Activated CD4-positive, CD25-positive, alpha-beta regulatory T cell treated with anti-CD3 and anti-CD28 coated beads, Interleukin-2, amount 50 U/mL, for 16 hours (primary cell): ENCODE results near the gene PLEKHA7.

ENCODE experiments used
- DNase-seq: peaks from one replicate; pipeline ENCODE4 v3.0.0-alpha.2; 2020; ENCODE audit warnings: low read depth, low spot score

The PLEKHA7 gene

GRCh38 chr11:16812274-16812673 lies 201.9 kb downstream of the PLEKHA7 start:
- no peak for DNase-seq

DNA sequence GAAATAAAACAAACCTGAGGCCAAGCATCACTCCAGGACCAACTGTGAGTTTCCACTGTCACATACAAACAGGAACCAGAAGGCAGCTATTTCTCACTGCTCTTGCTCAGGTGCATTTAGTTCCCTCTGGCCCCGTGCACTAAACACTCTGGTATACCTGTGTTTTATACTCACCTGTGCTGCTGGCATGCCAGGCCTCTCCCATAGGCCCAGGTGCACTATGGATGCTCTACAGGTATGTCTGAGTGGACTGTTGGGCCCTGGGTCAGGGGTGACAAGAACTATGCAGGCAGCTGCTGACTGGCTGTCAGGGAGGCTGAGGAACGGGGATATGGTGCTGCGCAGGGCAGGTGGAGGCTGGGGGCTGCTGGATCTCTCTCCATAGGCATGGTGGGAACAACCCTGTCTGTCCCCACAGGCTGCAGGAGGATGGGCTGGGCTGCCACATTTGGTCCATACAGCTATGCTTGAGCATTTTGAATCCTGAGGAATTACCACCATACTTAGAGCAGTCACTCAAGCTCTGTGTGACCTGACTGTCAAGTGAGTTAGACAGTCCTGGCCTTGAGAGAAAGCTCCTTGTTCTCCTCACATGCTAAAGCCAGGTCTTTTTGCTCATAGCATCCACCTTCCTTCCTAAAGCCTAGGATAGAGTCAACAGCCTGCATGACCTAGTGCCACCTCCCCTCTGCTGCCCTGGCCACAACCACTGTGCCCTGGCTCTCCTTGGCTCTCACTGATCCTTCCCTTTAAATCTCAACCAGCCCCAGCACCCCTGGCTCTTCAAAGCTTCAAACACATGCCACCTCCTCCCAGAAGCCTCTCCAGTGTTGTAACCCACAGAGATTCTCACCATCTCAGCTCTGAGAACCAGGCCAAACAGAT lies 202.8 kb downstream of the PLEKHA7 start:
- DNase-seq, result no peak

DNA sequence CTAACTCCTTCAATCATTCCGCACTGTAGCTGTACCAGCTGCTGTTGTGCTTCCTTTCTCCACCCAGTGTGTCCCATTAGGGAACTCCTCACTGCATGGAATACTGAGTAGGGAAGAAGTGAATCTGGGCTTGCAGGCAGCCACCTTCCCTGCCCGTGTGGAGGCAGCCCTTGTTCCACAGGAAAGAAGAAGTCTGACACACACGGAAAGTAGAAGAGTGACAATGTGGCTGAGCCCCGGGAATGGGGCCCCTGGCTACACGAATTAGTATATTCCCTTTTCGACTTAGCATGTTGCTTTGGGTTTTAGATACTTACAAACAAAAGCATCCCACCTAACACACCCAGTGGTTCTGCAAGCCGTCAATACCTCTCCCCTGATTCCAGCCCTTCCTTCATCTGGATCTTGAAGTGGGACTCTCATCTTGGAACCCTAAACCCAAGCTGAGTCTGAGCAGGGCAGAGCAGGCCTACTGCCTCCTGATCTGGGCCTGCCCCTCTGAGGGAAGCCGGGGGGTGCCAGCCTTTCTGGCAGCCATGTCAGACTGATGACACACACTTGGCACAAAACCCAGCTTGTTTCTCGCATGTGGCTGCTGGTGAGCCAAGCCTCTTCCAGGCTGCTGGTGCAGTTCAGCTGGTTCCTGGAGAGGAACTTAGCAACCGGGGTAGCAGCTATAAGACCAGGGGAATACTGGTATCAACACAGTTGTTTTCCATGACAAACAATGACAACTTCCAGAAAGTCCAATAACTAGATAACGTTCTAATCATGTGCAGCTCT lies 204.1 kb downstream of the PLEKHA7 start:
- DNase-seq, result no peak

DNA sequence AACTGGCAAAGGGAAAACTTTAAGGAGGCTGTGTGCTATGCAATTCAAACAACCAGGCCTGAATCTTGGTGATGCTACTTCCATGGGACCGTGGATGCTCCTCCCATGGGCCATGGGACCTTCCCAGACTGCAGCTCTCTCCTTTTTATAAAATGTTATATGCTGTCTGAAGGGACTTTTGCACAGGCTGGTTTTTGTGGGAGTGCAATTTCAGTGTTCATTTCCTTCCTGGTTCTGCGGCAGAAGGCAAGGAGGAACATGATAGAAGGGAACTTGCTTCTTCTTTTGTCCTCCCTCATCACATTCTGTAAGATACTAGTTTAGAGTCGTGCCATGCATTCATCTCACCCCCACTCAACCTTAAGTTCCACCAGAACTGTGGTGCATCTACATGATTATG lies 206.9 kb downstream of the PLEKHA7 start:
- DNase-seq, result no peak

- no peak for DNase-seq
Observed at GRCh38 chr11:16806791-16807190, 207.4 kb downstream of the PLEKHA7 start.

DNA sequence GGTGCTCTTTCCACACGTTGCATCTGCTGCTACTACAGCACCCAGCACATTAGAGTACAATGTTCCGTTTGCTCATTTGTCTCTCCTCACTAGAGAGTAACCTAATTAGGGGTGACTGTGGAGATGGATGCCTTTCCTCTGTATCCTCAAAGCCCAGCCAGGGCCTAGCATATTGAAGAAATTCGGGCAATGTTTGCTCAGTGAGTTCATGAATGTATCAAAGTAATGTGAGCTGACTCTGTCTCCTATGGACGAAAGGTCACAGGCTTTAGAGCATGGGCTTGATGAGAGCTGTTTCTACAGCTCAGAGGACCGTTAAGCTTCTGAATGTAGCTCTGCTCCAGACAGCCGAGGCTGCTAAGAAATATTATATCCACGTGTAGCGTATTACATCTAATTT lies 208.3 kb downstream of the PLEKHA7 start:
- DNase-seq, result no peak

- DNase-seq, result no peak
Observed at GRCh38 chr11:16804104-16804947, 209.9 kb downstream of the PLEKHA7 start.

- DNase-seq, result no peak
Observed at GRCh38 chr11:16801288-16801980, 212.8 kb downstream of the PLEKHA7 start.

- no peak for DNase-seq
Observed at GRCh38 chr11:16800382-16800781, 213.8 kb downstream of the PLEKHA7 start.

DNA sequence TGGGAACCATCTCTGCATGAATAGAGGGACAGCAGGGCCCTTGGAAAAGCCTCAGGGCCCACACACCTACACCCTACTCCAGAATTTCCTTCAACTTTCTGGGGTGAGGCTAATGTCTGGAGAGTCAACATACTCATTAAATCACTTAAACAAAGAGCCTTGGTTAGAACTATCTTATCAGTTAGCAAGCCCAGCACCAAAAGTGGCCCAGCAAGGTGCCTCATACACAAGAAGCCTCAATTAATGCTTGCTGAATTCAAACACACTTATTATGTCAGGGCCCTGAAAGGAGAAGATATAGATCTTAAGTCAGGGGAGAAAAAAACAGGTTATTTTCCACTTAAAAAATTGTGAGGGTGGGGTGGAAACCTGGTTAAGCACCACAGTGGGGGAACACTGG lies 214.3 kb downstream of the PLEKHA7 start:
- no peak for DNase-seq

DNA sequence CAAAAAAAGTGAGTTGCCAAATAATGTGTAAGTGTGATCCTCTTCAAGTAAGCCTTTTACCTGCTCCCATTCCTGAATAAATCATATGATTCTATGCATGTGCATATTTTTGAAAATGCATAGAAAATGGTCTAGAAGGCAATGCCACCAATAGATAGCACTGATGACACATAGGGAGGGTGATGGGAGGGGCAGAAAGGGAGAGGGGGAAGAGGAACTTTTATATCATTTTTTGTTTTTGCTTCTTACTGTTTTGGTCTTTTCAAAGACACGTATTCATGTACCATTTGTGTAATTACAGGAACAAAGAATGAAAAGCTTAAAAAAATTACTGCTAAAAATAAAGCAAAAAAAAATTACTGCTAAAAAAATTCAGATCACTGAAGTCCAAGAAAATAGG lies 215.0 kb downstream of the PLEKHA7 start:
- no peak for DNase-seq

DNA sequence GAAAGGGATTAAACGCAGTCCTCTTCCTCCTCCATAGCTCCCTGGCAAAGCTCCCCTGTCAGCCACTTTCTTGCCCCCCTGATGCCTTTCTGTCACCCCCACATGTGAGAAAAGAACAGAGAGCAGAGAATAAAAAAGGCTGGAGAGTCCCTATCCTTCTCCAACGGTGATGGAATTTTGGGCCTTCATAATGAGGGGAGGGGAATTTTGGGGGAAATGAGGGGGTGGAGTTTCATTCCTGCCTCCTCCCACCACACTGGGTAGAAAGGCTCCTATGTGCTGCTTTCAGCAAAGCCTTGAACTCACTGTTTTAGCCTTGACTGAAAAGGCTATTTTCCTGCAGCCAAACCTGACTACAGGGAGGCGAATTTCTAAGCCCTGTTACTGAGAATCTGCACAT lies 216.4 kb downstream of the PLEKHA7 start:
- DNase-seq, result no peak

DNA sequence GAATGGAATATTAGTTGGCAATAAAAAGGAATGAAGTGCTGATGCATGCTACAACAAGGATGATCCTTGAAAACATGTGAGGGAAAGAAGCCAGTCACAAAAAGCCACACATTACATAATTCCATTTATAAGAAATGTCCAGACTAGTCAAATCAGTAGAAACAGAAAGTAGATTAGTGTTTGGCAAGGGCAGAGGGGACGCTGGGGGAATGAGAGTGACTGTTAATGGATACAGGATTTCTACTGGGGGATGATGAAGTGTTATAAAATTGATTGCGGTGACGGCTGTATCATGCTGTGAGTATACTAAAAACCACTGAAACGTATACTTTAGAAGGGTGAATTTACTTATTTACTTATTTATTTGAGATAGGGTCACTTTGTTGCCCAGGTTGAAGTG lies 217.9 kb downstream of the PLEKHA7 start:
- no peak for DNase-seq

DNA sequence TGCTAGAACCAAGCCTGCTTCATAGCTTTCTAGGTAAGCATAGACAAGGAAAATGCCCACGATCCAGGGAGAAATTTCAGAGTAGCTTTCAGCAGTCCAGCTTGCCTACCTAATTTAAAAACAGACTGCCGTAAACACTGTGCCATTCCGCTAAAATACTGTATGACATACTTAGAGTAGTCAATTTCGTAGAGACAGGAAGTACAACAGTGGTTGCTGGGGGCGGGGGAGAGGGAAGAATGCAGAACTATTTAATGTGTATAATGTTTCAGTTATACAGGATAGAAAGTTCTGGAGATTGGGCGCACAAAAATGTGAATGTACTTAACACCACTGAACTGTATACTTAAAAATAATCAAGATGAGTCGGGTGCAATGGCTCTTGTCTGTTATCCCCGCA lies 219.1 kb downstream of the PLEKHA7 start:
- DNase-seq, result no peak

DNA sequence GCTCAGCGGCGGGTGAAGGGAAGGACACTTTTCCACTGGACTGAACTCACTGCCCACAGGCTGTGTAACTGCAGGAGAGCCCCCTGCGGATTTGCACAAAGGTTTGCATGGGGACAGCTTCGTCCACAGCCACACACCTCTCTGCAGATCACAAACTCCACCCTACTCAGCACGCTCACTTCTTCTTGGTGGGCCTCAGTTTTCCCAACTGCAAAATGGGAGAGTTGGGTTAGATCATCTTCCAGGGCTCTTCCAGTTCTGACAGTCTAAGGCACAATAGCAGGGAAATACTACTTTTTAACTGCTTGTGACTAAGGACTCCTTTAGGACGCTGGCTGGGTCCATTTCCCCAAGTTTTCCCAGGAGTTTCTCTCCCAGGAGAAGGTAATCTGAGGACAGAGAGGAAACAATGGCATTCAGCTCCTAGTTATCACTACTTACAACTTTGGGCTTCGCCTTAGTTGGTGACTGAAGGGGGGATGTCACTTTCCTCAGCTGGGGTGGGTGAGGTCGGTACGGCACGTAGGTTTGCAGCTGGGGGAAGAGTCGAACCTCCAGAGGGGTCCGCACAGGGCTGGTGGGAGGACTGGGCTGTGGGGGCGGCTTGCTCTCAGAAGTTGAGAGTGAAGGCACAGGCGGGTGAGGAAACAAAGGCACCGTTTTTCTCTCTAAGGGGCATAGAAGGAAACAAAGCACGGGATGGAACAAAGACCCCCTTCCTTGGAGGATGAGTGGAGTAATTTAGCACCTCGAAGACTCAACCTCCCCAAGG lies 220.0 kb downstream of the PLEKHA7 start:
- DNase-seq, result no peak

DNA sequence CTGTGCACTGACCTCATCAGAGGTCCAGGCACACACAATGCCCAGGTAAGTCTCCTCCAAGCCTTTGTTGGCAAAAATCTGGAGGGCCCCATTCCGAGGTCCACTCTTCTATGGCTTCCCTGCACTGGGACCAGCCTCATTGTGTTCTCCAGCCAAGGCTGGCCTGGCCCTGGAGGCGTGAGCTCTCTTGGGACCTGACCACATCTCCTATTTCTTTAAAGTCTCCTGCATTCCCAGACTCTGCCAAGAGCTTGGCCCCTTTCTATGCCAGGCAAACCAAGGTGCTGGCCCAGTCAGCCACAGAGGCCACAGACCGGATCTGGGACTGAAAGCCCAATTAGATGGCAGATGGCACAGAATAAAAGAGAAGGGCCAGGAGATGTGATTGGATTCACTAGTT lies 220.7 kb downstream of the PLEKHA7 start:
- DNase-seq, result no peak

GRCh38 chr11:16793009-16793408 lies 221.2 kb downstream of the PLEKHA7 start:
- no peak for DNase-seq

DNA sequence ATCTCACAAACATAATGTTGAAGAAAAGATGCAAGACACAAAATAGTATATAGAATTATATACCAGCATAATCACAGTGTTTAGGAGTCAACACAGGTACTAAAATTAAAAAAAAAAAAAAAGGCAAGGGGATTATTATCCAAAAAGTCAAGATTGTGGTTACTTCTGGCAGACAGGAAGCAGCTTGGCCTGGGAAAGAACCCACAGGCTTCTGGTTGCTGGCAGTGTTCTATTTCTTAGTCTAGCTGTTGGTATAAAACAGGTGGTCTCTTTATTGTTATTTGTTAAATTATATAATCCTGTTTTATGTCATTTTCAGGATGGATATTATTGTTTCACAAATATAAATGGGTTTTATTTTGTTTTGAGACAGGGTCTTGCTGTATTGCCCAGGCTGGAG lies 221.8 kb downstream of the PLEKHA7 start:
- no peak for DNase-seq

- DNase-seq, result no peak
Observed at GRCh38 chr11:16791191-16791961, 222.8 kb downstream of the PLEKHA7 start.
